LNCAP (cell line): Measurements from ENCODE around the gene PLCG2.

Experiments
- TF ChIP-seq, protein P1 (sequence below): fragments of 450-650 bp; IDR thresholded peaks from 2 replicates; pipeline ENCODE4 v1.5.1; 2017; ENCODE audit warnings: mild to moderate bottlenecking

Gene PLCG2

GRCh38 chr16:81807767-81808358, 28.8 kb downstream of the PLCG2 start:
- TF ChIP-seq, protein P1, sequence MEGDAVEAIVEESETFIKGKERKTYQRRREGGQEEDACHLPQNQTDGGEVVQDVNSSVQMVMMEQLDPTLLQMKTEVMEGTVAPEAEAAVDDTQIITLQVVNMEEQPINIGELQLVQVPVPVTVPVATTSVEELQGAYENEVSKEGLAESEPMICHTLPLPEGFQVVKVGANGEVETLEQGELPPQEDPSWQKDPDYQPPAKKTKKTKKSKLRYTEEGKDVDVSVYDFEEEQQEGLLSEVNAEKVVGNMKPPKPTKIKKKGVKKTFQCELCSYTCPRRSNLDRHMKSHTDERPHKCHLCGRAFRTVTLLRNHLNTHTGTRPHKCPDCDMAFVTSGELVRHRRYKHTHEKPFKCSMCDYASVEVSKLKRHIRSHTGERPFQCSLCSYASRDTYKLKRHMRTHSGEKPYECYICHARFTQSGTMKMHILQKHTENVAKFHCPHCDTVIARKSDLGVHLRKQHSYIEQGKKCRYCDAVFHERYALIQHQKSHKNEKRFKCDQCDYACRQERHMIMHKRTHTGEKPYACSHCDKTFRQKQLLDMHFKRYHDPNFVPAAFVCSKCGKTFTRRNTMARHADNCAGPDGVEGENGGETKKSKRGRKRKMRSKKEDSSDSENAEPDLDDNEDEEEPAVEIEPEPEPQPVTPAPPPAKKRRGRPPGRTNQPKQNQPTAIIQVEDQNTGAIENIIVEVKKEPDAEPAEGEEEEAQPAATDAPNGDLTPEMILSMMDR: no peak

DNA sequence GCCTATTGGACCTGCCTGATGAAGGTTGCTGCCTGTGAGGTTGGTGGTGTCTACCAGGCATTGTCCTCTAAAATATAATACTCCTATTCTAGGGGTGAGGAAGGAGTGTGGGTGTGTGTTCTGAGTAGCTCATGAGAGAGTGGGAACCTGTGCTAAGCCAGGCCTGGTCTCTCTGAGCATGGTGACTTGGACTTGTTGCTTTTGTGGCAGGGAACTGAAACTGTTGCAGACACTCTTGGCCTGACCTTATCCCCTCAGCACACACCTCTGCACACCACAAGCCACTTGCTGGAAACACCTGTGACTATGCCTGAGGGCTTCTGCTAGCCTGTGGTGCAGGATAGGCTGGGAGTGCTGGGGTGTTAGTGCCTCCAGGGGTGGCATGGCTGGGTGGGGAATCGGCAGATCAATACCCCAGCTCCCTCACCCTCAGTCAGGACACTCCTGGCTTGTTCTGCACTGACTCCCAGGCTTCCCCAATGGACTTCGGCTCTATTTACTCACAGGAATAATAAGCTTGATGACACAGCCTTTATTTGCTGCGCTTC, 29.9 kb downstream of the PLCG2 start:
- TF ChIP-seq, protein P1: no peak

DNA sequence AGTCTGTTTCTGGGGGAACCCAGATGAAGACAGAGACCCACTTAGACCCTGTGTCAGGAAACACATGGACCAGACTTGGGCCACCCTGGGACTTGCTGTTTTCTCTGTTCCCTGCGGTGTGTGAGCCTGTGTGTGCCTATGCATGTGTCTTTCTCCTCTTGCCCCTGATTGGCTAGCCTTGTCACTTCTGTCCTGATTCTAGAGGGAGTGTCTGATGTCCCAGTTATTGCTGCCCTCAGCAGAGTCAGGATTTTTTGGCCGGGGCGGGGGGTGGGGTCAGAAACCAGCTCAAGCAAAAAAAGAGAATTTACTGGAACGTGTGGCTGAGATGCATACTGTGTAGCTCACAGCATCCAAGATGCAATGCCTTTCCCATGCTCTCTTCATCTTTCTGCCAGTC, 30.5 kb downstream of the PLCG2 start:
- TF ChIP-seq, protein P1: no peak

- TF ChIP-seq, protein P1: no peak
These were observed 31.3 kb downstream of the PLCG2 start for GRCh38 chr16:81810361-81810760.

GRCh38 chr16:81810894-81811538, 31.9 kb downstream of the PLCG2 start:
- TF ChIP-seq, protein P1: no peak

DNA sequence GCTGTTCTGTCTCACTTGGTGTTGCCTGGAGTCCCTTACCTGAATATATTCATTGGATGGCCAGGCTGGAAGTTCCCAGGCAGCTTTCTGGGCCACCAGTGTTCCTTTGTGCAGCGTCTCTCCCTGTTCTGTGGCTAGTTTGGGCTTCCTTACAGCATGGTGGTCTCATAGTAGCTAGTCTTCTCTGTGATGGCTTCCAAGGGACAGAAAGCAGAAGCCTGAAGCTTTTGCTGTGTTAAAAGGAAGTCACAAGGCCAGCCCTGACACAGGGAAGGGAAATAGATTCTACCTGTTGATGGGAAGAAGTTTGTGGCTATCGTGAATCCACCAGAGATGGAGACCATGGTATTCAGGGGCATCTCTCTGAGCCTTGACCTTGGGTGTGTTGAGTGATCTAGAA, 34.6 kb downstream of the PLCG2 start:
- TF ChIP-seq, protein P1: no peak

- TF ChIP-seq, protein P1: no peak
These were observed 35.8 kb downstream of the PLCG2 start for GRCh38 chr16:81814751-81815428.
